ENCODE results near the gene PPP2R5D.
"Not testable (repeated sequence)": the region's sequence is repeated elsewhere in the genome, so short reads cannot be mapped to it uniquely, and the experiment has no call there.

DNA sequence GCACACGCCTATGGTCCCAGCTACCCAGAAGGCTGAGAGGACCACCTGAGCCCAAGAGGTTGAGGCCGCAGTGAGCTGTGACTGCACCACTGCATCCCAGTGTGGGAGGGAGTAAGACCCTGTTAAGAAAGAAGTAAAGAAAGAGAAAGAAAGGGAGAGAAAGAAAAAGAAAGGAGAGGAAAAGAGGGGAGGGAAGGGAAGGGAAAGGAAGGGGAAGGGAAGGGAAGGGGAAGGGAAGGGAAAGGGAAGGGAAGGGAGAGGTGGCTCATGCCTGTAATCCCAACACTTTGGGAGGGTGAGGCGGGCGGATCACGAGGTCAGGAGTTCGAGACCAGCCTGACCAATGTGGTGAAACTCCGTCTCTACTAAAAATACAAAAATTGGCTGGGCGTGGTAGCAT is 57.1 kb downstream of the PPP2R5D start:
- TF ChIP-seq, protein P1, sequence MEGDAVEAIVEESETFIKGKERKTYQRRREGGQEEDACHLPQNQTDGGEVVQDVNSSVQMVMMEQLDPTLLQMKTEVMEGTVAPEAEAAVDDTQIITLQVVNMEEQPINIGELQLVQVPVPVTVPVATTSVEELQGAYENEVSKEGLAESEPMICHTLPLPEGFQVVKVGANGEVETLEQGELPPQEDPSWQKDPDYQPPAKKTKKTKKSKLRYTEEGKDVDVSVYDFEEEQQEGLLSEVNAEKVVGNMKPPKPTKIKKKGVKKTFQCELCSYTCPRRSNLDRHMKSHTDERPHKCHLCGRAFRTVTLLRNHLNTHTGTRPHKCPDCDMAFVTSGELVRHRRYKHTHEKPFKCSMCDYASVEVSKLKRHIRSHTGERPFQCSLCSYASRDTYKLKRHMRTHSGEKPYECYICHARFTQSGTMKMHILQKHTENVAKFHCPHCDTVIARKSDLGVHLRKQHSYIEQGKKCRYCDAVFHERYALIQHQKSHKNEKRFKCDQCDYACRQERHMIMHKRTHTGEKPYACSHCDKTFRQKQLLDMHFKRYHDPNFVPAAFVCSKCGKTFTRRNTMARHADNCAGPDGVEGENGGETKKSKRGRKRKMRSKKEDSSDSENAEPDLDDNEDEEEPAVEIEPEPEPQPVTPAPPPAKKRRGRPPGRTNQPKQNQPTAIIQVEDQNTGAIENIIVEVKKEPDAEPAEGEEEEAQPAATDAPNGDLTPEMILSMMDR (conservative IDR thresholded peaks at IDR 0.05): not testable (repeated sequence)
- TF ChIP-seq ZFX (IDR thresholded peaks at IDR 0.05): not testable (repeated sequence)
